GM18867 (cell line): ENCODE measurements around the gene ZNF19.

Source experiments
- ATAC-seq: cut with Tn5 transposase; IDR thresholded peaks from one replicate; pipeline ENCODE4 v1.9.1; 2021; ENCODE audit warnings: mild to moderate bottlenecking, moderate library complexity; ENCODE audit not compliant: unreplicated experiment

ZNF19 gene

DNA sequence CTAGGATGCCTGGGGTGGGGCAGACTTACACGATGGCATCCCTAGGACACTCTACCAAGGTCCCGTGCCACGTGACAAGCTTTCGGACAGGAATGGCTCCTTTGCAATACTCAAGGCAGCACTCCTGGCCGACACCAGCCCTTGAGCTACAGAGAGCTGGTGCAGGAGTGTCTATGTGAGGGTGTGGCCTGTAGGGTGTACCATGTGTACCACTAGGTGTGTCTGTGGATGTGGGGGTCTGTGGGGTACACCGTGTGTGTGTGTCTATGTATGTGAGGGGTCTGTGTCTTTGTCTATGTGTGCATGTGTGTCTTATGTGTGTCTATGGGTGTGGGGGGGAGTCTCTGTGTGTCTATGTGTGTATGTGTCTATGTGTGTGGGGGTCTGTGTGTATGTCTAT, 45.4 kb downstream of the ZNF19 start:
- no peak for ATAC-seq

DNA sequence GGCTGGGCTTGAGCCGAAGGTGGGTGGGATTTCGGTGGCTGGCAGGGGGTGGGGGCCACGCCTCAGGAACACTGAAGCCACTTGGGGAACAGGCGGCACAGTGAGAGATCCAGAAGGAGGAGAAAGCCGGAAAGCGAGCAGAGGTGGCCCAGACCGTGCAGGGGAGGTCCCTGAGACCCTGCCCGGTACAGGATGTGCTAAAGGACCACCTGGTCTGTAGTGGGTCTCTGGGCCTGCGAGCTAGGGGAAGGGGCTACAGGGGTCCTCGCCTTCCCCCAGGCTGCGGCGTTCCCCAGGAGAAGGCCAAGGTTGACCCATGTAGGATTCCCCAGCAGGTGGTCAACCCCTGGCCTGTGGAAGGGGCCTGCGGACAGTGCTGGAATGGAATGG, 47.1 kb downstream of the ZNF19 start, which contains the start of gene TLE7:
Gene TLE7 (minus strand): TSS at position 4 of the 390 bp plus-strand sequence. CDS start 8,730 bp downstream, outside the sequence.
- ATAC-seq = no peak

DNA sequence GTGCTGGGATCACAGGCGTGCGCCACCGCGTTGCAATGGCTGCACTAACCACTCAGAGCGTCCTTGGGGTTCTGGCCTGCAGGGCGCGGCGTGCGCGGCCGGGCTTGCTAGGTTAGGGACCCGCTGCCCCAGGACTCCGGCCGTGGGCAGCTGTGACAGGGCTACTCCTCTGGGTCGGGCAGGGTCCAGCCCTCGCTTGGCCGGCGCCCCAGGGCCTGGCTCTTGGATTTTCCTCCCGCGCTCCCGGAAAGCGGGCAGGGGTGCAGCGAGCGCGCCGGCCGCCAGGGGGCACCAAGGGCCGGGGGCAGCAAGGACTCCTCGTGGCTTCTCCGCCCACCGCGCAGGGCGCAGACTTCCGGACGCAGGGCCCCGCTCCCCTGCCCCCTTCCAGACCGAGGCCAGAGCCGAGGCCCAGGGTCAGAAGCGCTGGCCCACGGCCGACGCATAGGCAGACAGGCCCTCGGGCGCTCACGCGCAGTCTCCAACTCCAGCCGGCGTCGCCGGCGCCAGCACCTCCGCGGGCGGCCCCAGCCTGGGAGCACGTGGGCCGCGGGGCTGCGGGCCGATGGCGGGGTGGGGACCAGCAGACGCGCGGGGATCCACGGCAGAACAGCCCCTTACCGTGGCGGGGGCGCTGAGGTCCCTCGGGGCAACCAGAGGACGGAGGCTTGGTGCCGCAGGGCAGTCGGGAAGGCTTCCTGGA, 47.6 kb downstream of the ZNF19 start:
- no peak for ATAC-seq

DNA sequence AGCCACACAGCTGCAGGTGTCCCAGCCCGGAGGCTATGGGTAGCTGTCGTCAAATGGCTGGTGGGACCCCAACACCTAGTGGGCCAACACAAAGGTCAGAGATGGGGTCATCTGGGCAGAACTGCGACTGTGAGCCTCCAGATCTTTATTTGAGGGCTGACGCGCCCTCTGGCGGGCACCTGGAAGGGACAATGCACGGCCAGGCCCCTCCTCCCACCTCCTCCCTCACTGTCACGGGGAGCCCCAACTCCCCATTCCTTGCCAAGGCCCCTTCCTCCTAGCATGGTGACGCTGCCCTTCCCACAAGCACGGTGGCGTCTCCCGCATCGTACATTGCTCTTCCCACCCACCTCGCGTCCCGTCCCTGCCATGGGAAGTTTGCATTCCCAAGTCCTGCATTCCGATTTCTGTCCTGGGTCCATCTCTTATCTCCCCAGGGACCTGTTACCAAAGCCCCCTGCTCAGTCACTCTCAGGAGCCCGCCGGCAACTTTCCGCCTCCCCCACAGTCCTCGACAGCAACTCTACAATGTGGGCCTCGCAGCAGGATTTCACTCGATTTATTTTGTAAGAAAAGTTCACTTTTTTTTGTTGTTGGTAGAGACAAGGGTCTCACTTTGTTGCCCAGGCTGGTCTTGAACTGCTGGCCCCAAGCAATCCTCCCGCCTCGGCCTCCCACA, 48.3 kb downstream of the ZNF19 start:
- ATAC-seq = no peak

DNA sequence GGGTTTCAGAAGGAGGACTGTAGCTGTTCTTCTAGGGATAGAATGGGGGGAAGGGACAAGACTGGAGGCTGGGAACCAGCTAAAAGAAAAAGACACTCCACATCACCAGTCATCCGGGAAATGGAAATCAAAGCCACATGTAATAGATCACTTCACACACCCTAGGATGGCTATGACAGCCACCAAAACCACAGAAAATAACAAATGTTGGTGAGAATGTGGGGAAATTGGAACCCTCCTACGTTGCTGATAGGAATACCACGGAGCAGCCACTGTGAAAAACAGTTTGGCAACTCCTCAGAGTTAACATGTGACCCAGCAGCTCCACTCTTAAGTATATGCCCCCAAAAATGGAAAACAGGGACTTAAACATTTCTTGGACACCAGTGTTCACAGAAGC, 49.6 kb downstream of the ZNF19 start:
- no peak for ATAC-seq

DNA sequence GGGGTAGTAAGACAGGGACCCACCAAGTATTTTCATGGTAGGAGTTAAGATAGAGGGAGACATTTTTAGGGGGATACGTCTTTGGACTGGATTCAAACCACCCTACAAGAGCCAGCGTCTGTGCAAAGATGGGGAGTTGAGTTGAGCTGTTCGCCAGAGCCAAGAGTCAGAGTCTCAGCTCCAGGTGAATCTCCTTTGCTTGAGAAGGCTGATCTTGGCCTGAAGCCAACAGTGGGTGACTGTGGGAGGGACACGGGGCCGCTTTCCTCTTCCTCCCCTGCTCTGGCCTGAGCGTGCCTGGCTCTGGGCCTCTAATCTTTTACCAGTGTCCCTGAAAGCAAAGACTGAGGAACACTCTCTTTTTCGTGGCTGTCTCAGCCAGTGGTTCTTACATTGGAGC, 52.7 kb downstream of the ZNF19 start:
- ATAC-seq = no peak

DNA sequence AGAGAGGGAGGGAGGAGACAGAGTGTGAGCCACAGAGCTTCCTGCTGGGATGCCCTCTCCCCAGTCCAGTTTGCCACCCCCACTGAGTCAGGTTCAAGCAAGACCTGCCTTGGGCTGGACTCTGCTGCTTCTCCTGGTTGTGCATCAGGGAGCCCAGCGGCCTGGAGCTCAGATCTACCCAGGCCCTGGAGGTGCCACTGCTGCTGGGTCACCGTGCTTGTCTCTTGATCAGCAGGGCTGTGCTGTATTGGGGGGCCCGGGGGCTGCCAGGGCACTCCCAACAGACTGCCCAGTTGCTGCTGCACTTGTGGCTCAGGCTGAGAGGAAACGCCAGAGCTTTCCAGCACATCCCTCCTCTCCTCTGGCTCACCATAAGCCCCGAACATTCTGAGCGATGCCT, 56.2 kb downstream of the ZNF19 start:
- ATAC-seq = no peak

DNA sequence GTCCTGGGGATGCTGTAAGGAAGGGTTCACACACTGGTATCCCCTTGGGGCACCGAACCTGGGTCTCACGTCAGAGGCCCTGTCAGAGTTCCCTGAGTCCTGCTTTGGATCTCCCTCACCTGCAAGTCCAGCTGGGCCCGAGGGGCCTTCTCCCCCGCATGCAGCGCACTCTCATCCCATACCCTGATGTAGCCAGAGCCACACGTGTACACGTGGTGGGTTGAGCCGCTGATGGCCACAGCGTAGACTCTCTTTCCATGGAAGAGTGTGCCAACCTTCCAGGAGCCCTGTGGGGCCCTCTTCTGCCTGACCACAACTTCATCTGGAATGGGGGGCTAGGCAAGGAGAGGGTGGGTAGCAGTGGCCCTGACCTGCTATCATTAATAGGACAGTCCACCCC, 57.1 kb downstream of the ZNF19 start:
- no peak for ATAC-seq

DNA sequence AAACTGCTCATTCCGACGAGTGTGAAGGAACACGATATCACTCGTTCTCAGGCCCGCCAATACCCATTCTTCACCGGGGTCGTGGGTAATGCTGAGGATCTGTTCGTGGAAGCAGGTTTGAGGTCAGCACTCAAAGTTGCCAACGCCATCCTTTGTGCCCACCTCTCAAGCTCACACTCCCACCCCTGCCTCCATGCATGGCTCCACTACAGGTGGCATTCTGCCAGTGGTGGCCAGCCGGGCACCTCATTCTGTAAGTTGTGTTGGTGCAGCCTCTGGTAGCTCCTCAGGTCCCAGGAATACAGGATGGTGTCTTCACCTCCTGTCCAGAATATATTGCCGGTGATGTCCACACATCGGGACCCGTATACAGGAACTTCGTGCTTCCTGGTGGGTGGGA, 57.9 kb downstream of the ZNF19 start:
- ATAC-seq = no peak

DNA sequence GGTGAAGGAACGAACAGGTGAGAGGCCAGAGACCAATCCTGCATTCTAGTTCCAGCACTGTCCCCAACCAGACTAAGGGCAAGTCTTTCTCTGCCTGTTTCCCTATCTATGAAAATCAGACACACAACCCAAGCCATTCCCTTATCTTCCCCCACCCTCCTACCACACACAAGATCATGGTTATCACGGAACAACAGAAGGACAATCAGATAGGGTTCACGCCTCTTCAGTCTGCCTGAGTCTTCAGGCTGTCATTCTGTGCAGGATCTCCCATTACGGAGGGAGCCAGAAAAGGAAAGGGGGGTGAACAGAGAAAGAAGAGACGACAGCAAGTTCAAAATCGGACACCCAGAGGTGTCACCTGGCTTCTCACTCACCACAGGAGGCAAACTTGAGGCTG, 58.4 kb downstream of the ZNF19 start:
- no peak for ATAC-seq

DNA sequence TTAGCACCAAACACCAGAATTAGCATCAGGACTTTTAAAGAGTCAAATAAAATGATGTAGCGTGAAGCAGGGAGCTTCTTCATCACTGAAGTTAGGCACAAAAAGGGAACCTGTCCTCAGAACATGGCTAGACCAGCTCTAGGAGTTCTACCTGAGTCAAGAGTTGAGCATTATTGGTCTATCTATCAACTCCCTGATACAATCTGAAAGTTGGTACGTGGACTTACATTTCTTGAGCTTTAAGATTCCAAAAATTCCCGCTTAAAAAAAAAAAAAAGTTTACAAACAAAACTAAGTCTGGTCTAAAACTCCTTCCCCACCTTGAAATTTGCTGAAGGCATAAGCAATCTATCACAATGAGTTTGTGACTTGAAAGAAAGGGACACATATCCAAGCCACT, 59.5 kb downstream of the ZNF19 start:
- no peak for ATAC-seq

DNA sequence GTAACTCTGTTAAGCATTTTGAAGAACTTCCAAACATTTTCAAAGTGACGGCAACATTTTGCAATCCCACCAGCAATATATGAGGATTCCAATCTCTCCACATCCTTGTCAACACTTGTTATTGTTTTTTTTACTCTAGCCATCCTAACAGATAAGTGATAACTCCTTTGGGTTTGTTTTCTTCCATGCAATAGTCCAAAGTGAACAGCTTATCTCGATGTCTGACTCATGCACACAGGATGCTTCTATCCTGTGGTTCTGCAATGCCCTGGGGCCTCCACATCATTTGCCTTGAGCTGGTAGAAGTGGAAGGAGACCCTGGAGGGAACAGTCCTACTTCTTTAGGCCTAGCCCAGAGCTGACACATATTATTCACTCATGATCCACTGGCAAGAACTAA, 60.2 kb downstream of the ZNF19 start:
- no peak for ATAC-seq

DNA sequence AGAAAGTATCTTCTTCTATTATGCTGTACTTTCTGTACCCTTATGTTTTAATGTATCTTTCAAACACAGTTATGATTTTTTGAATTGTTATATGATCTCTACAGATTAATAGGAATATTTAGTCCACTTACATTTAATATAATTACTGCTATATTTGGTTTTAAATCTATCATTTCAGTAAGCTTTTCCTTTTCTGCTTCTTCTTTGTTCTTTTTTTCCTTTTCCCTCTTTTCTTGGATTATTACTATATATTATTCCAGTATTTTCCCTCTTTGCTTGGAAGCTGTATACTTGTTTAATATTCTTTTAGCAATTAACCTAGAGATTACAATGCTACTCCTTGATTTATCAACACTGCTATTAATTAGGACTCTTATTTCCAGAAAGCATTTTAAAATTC, 60.7 kb downstream of the ZNF19 start:
- ATAC-seq = no peak

DNA sequence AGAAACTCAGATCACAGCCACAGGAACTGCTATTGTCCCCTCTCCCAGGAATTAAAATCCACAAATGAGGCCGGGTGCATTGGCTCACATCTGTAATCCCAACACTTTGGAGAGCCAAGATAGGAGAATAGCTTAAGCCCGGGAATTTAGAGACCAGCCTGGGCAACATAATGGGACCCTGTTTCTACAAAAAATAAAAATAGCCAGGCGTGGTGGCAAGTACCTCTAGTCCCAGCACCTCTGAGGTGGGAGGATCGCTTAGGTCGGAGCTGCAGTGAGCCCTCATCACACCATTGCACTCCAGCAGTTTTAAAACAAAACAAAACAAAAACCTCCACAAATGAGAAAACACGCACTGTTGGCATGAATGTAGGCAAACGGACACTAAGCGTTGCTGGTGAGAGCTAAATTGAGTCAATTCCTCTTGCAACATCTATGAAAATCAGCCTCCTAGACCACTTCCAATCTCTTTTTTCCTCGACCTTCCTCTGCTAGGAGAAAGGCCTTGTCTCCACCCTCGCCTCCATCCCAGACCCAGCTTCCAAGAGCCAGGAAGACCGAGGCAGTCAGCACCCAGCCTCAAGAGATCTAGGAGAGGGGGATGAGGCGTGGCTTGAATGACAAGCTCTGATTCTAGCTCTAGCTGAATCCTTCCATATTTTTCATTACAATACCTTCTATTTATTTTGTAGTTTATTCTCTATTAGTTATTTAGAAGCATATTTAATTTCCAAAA, 62.1 kb downstream of the ZNF19 start:
- no peak for ATAC-seq

DNA sequence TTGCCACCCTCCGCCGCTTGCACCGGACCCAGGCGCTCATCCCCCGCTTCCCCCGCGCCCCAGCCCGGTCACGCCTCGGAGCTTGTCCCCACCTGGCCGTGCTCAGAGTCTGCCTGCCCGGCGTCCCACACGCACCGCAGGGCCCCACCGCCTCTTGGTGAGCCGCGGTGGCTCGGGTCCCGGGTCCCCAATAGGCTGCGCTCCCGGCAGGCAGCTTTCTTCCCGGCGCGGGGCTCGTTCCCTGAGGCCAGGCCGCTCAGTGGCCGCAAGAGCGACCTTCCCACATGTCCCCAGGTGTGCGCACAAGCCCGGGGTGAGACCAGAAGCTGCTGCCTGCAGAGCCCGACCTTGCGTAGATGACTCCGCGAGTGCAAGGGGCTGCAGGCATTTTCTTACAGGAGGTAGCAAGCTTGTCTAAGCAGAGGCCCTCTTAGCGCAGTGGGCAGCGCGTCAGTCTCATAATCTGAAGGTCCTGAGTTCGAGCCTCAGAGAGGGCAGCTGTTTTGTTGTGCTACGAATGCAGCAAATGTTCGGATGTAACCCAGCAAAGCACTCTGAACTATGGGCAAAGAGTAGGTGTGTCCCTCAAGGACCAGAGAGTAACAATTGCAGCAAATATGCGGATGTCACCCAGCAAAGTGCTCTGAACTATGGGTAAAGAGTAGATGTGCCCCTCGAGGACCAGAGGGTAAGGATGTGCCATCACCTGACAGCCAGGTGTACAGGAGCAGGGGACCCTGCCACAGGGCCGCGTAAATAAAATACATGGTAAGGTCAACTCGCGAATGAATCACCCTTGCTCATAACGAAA, 62.9 kb downstream of the ZNF19 start:
- no peak for ATAC-seq

DNA sequence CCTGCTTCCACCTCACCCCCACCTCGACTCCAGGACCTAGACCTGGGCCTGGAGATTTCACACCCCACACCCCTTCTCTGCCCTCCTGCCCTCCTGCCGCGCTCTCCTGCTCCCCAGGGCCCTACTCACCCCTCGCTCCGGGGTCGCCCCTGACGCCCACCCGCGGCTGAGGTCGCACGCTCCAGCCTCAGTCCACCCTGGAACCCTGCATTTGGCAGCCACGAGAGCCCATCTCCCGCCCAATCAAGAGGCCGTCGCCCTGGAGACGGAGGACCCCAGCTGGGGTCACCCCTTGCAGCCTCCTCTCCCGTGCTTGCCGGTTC, 63.4 kb downstream of the ZNF19 start:
- no peak for ATAC-seq

DNA sequence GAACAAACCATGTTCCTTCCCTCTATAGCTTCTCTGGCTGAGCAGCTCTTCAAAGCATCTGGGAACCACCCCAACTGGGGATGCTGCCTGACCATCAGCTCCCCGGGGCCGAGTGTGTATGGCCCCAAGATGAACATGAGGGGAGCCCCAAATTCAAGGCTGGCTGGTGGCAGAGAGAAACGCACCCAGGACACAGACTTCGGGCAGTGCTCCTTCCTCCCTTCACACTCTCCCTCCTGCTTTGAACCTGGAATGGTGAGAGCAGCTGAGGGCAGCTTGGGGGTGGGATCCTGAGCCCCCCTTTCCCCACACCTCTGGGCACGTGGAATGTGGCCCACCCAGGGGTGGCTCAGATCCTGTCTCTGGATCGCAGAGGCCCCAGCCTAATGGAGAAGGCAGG, 64.5 kb downstream of the ZNF19 start:
- no peak for ATAC-seq

DNA sequence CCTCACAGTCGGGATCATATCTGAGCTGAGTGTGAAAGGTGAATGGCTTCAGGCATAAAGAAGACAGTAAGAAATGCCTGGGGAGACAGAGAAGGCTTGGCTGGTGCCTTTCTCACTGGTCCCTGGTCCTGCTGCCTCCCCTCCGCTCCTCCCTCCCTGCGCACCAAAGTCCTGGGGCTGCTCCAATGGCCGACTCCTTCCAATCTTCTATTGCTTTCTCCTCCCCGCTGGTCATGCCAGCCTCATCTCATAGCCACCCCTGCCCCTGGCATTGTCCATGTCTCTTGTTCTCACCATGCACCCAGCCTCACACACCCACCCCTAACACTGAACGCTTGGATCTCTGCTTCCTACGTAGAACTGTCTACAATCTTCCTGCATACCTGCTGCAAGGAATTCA, 65.3 kb downstream of the ZNF19 start:
- ATAC-seq = no peak
